CD4-positive, alpha-beta T cell treated with Interleukin-4 for 4 hours (primary cell): ENCODE measurements around the gene PTGER4.
A peak's percentile ranks its signal among the peaks of the same experiment; 100 is the strongest.
"Not testable (repeated sequence)": the region's sequence is repeated elsewhere in the genome, so short reads cannot be mapped to it uniquely, and the experiment has no call there.

ENCODE experiments used
- DNase-seq: peaks from one replicate; pipeline ENCODE4 v3.0.0-alpha.2; 2020

The PTGER4 gene

GRCh38 chr5:40694433-40694832 lies 14.7 kb downstream of the PTGER4 start:
- no peak for DNase-seq

GRCh38 chr5:40700116-40700782 lies 20.5 kb downstream of the PTGER4 start:
- DNase-seq, result no peak

- DNase-seq, result not testable (repeated sequence)
Observed at GRCh38 chr5:40702027-40702426, 22.3 kb downstream of the PTGER4 start.

GRCh38 chr5:40705484-40705883 lies 25.8 kb downstream of the PTGER4 start:
- DNase-seq, result not testable (repeated sequence)

- DNase-seq, result not testable (repeated sequence)
Observed at GRCh38 chr5:40710575-40710974, 30.9 kb downstream of the PTGER4 start.

- no peak for DNase-seq
Observed at GRCh38 chr5:40714001-40714400, 34.3 kb downstream of the PTGER4 start.

GRCh38 chr5:40716000-40716399 lies 36.3 kb downstream of the PTGER4 start:
- peak; percentile 16 for DNase-seq

GRCh38 chr5:40716590-40716989 lies 36.9 kb downstream of the PTGER4 start:
- no peak for DNase-seq

- no peak for DNase-seq
Observed at GRCh38 chr5:40717281-40717680, 37.6 kb downstream of the PTGER4 start.

GRCh38 chr5:40720069-40720468 lies 40.4 kb downstream of the PTGER4 start:
- no peak for DNase-seq

- not testable (repeated sequence) for DNase-seq
Observed at GRCh38 chr5:40722497-40722911, 42.8 kb downstream of the PTGER4 start.

GRCh38 chr5:40733434-40733833 lies 53.7 kb downstream of the PTGER4 start:
- DNase-seq, result no peak

GRCh38 chr5:40733879-40734563 lies 54.3 kb downstream of the PTGER4 start:
- DNase-seq, result no peak

- DNase-seq, result no peak
Observed at GRCh38 chr5:40734986-40735385, 55.3 kb downstream of the PTGER4 start.

GRCh38 chr5:40735609-40736008 lies 55.9 kb downstream of the PTGER4 start:
- DNase-seq, result no peak

GRCh38 chr5:40736103-40736875 lies 56.6 kb downstream of the PTGER4 start:
- DNase-seq, result peak; percentile 70

GRCh38 chr5:40738502-40738901 lies 58.8 kb downstream of the PTGER4 start:
- no peak for DNase-seq
